Medulla oblongata (tissue), 1 donor: ENCODE data around the gene HCFC1.

Experiments
- DNase-seq: peaks from one replicate; pipeline ENCODE4 v3.0.0-alpha.2; 2015; ENCODE audit errors: extremely low spot score

Gene HCFC1

DNA sequence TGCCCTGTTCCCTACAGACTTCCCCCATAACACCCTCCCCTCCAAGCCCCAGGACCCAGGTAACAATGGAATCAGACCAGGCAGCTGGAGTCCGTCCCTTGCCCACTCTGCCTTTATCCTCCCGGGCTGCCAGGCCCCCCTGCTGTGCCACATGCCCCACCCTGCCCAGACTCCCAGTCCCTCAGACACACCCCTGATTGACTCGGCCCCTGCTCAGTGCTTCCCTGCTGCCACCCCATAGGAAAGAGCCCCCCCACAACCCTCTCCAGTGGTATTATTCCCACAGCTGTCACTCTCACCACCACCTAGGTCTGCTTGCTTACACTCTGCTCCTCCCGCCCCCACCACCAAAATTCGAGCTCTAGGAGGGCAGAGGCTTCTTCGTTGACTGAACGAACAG, 32.0 kb downstream of the HCFC1 start:
- DNase-seq: no peak

DNA sequence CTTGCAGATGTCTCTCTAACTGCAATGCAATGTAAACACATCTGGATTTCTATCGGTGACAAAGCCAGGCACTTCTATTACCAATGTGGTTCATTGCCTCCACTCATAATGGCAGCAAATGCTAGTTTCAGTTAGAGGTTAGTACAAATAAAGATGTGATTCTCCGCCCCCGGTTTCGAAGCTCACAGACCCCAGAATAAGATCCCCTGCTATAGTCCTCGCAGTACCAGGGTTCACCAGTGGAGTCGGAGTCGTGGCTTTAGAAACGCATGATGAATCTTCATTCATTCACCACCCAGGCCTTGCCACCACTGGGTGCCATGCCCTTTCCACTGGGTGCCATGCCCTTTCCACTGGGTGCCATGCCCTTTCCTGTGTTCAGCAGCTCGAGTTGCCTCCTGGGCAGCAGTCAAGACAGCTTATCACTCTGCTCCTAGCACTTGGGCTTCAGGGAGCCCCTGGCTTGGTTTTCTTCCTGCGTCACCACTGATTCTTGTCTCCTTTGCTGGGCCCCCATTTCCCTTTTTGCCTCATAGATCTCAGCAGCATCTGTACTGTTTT, 33.3 kb downstream of the HCFC1 start:
- DNase-seq: no peak

DNA sequence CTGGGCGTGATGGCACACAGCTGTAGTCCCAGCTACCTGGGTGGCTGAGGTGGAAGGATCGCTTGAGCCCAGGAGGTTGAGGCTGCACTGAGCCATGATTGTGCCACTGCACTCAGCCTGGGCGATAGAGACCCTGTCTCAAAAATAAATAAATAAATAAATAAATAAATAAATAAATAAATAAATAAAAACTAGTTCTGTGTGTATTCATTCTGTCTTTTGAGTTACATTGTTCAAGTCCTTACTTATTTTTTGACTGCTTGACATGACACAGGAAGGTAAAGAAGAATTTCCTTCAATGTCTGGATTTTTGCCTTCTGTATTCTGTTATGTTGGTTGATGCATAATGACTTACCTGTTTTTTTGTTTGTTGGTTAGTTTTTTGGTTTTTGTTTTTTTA, 34.6 kb downstream of the HCFC1 start:
- no peak for DNase-seq

DNA sequence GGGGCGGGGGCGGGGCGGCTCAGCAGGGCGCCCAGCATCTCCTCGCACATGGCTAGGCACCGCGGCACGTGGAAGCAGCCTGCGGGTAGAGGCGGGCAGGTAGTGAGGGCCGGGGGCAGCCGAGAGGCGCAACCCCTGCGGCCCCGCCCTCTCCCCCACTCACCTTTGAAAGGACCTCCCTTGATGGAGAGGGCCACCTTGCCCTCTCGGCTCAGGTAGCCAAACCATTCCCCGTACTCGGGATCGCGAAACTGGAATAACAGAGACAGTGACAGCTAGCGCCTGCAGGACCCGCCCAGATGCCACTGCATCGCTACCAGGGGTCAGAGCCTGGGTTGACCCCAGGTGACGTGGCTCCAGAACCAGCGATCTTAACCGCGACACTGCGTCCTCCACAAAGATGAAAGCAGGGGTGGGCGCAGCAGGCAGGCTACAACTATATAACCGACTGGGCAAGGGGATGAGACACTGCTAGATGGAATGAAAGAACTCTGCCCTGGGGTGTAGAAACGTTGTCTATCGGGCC, 36.2 kb downstream of the HCFC1 start:
- no peak for DNase-seq

DNA sequence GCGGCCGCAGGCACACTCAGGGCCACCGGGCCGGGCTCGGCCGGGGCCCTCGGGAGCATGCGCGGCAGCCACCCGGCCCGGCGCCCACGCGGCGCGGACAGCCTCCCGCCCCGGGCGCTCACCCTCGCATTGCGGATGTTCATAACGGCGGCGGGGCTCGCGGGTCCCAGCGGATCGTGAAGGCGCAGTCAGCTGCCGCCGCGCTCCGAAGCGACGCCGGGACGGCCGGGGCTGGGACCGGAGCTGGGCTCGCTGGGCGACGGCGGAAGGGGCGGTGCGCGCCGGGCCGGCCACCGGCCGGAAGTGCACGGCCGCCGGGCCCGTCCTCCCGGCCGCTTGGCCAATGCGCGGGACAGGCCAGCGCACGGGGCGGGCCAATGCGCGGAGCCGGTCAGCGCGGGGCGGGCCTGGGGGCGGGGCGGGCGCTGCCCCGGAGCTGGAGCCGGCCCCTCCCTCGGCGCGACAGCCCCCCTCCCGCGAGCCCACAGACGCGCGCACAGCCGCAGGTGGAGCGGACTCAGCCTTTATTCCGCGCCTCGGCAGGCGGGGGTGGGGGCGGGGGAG, 36.8 kb downstream of the HCFC1 start, which contains the start of gene NAA10:
TSS of gene NAA10 (minus strand) at position 276 of the 564 bp plus-strand sequence. CDS start at position 143, 133 bp downstream.
- peak; percentile 58 for DNase-seq

DNA sequence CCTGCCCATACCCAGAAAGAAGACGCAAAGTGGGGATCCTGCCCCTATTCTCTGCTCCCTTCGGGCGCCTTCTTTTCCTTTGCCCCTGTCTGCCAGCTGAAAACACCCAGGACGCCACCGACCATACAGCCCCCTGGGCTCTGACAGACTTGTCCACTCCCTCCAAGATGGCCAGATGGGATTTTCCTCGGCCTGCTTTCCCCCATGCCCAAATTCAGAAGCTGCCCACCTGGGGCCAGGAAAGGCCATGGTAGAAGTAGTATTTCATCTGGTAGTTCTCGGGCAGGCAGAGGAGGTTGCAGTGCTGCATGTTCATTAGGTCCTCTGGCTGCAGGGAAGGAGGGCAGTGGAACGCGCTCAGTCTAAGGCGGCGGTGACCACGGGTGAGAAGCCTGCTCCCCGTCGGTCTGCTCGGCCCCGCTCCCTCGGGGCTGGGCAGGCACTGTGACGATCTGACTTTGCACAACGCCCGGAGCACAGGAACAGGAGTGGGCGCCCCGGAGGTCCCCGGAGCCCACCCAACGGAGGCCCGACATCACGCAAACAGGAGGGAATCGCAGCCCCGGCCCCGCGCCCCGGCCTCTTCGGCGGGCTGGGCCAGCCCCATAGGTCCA, 37.4 kb downstream of the HCFC1 start:
- no peak for DNase-seq

DNA sequence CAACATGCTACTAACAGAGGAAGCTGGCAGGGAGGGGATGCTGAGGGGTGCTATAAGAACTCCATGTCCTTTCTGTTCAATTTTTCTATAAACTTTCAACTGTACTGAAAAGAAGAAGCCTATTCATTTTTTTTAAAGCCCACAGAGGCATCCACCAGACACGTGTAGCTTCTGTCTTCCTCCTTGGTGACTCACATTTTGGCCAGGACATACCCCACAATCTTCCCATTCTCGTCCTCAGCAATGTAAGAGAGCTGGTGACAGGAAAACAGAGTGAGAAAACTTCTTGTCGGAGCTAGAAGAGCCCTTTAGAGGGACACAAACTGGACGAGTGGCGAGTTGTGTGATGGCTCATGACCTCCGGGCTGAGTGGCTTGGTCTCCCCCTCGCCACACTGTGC, 37.9 kb downstream of the HCFC1 start:
- DNase-seq: no peak

DNA sequence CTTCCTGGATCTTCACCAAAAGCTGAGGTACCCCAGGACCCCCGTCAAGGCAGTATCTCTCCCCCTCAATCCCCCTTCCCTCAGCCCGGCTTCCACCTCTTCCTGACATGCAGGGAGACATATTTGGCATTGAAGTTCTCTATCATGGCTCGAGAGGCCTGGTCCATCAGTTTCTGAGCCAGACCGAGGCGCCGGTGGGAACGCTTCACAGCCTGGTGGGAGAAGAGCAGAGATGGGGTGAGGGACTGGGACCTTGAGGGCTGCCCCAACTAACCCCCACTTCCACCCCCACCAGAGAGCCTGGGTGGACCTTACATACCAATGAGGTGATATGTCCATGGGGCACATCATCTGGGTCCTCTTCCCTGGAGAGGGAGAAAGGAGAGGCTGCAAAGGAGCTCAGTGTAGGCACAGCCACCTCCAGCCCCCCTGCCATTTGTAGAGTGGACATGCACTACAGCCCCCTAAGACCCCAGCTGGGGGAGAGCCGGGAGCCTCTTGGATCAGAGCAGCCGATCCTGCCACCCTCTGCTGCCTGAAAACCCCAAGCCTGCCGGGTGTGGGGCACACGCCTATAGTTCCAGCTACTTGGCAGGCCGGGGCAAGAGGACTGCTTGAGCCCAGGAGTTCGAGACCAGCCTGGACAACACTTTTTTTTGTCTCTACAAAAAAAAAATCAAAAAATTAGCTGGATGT, 39.2 kb downstream of the HCFC1 start:
- no peak for DNase-seq

DNA sequence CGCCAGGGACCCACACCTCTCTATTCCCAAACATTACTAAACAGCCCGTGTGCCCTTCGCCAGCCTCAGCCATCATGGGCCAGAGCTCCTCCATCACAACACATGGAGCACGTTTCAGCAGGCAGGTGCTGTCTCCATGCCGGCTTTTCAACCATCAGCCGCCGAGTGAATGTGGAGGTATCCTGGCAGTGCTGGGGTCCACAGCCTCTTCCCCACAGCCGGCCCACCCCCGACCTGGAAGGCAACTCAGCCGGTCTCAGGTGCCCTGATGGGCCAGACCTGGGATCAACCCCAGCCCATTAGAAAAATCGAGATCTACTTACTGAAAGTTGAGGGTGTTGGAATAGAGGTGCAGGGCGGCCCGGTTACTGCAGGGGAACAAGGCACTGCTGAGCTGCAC, 39.9 kb downstream of the HCFC1 start:
- DNase-seq: no peak

DNA sequence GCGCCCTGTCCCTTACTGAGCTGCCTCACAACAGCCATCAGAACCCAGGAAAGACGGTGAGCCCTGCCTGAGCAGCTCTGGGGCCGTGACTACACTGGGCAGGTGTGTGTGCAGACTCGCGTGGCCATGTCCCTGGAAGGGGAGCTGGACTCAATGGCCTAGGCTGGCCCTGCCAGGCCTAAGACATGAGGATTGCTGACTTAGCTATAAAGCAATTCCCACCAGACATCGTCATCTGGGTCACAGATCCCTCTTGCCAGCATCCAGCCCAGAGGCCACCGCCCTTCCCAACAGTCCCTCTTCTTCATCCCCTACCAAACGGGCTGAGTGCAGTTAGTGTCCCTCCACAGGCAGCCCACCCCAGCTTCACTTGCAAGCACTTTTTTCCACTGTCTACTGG, 40.5 kb downstream of the HCFC1 start:
- DNase-seq: no peak

DNA sequence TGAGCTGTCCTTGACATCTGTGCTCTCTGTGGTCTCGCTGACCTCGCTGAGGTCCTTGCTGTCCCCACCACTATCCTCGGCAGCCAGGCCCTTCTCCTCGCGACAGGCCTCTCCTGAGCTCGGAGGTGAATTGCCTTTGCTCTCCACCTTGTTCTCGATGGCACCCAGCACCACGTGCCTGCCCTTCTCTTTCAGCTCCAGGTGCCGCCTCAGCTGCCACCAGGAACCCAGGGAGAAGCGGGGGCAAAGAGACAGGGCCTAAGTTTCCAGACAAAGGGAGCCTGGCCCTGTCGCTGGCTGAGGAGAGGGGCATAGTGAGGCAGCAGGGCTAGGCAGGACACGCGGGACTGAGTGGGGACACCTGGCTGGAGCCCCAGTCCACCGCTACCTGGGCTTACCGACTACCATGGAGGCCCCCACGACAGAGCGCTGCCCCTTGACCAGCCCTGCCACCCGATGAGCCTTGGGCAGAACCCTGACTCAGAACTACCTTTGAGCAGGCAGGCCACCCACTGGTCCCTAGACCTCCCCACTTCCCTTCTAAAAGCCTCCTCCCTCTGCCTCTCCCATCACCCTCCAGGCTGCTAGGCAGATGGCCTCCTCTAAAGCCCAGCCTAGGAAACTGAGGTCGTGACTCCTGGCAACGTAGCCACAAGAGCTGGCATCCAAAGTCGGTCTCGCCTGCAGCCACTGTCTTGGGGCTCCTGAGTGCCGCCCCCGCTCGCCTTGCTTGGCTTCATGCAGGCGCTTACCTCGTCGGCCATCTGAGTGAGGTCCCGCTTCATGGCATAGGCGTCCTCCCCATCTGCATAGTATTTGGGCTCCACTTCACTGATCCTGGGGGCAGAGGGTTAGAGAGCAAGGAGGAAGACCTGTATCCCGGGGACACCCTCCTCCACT, 41.4 kb downstream of the HCFC1 start:
- DNase-seq: no peak

DNA sequence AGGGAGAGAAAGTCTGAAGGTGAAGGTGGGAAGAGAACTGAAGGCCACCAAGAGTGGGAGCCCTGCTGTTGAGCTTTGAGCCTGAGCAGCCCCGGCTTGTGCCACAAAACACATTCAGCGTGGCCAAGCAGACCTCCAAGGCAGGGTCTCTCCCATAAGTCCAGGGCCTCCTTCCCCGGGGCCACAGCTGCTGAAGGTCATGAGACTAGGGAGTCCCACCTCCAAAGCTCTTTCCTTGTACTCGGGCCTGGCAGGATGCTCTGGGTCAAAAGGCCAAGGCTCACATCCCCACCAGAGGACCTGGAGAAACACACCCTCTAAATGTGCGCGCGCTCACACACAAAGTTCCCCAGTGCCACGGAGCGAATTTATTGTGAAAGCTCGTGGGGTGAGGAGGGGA, 42.0 kb downstream of the HCFC1 start:
- DNase-seq: no peak

DNA sequence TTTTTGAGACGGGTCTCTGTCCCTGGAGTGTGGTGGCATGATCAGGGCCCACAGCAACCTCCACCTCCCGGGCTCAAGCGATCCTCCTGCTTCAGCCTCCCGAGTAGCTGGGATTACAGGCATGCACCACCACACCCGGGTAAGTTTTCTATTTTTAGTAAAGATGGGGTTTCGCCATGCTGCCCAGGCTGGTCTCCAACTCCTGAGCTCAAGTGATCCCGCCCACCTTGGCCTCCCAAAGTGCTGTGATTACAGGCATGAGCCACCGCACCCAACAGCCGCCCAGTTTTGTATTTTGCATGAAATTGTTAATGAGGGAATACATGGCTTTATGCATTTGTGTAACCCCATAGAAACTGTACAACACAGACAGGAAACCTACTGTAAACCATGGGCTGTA, 42.8 kb downstream of the HCFC1 start:
- no peak for DNase-seq

DNA sequence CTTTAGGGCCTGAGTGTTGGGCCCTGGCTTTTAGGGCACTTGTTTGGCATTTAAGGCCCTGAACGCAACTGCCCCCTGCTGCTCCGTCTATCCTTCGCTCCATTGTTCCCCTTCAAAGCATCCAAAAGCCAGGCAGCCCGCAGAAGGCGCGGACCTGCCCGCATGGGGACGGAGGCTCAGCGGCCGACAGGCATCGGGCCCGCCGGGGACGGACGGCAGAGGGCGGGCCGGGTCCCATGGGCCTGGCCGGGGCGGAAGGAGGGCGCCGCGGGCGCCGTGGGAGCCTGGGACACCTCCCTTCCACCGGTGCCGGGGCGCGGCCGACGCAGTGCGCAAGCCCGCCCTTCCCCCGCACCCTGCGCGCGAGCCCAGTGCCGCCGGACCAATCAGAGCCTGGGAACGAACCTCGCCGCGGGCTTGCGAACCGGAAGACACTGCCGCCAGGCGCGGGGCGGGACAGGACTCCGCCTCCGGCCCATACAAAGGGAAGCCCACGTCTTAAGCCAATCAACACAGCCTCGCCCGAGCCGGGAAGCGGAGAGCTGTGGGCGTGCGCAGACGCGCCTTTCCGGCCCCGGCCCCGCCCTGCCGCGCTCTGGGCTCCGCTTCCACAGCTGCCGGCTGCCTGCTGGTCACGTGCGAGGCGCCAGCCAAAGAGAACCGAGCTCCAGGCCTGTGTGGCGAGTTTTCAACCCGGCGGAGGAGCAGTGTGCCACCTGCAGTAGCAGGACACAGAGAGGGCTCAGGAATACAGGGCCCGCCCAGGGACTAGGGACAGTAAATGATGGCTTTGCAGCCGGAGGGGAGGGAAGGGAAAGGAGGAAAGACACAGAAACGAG, 43.5 kb downstream of the HCFC1 start:
- DNase-seq: peak; percentile 95

DNA sequence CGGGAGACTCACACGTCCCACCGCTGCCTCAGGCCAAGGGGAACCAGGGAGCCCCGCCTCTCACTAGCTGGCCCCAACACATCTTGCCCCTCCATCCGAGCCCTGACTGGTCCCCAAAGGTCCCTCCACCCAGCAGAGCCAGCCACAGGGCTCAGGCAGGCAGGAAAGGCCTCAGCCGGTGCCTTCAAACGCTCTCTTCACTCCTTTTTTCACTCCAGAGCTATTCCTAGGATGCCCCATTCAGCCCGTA, 44.0 kb downstream of the HCFC1 start:
- no peak for DNase-seq

DNA sequence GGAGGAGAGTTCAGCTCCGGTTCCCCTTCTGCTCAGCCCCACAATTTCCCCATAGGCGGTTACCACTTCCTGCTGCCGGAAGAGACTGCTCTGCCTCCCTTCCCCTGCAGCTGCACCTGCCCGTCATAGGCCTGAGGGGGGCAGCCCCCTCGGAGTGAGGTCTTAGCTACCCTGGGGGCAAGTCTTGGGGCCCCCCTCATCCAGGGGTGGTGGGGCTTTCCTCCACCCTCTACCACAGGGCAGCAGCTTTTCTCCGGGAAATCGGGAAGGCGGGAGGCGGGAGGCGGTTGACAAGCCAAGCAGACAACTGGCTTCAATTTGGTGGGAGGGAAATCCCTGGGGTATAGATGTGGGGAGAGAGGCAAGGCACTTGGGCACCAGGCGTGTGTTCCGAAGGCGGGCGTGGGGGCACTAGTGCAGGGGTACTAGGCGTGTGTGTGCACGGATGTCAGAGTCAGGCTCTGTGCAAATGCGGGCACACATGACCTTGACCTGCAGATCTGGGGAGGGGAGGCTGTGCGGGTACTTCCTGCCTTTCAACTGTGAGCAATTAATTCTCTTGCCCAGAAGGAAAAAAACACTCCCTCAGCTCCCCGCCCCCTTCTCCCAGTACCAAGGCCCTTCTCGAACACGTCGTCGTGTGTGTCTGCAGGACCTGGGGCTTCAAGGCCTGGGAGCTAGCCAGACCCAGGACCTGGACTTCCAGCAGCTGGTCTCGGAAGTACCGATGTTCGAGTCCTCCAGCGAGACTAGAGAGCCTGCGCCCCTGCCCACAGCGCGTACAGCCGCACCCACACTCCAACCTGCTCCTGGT, 44.6 kb downstream of the HCFC1 start:
- peak; percentile 50 for DNase-seq

DNA sequence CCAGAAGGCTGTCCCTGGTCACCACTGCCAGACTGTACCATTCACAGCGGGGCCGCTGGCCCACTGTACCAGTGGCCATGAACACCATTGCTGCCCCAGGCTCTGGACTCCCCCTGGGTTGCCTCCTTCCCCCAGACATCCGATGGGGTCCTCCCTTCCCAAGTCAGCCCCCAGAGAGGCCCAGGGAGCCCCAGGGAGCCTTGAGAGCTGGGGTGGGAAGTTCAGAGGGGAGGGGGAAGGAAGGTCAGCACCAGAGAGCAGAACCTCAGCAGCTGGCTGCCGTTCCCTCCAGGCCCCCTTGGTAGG, 45.1 kb downstream of the HCFC1 start:
- DNase-seq: no peak

DNA sequence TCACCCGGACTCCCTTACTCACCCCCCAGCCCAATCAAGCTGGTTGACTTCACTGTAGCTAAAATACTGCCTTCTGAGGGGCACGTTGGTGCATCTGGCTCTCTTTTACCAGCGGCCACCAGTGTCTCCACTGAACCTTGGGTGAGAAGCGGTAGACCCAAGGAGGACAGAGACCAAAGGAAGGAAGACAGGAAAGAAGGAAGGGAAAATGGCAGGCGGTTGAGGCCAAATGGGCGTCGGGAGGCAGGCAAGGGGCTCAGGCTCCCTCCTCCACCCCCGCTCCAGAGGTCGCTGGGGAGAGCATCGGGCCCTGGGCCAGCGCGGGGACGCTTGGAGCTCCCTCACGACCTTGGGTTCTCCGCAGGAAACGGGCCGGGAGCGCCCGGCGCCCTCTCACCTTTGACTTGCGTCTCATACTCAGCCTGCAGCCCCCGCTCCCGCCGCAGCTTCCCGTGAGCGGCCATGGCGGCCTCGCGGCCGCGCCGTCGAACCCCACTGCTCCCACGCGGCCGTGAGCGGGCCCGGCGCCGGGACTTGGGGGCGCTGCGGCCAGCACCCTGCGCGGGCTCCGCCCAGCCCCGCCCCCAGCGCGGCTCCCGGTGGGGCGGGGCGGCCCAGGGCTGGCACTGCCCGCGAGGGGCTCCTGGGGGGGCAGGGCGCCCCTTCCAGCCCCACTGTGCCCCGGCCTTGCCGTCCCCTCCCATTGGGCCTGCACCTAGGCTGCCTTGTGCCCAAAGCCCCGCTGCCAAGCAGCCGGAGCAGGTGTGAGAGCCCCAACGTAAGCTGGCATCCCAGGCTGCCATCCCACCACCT, 45.7 kb downstream of the HCFC1 start, which contains the start of gene ARHGAP4:
TSS of gene ARHGAP4 (minus strand) at position 526 of the 813 bp plus-strand sequence. CDS start at position 464, 62 bp downstream.
- no peak for DNase-seq

DNA sequence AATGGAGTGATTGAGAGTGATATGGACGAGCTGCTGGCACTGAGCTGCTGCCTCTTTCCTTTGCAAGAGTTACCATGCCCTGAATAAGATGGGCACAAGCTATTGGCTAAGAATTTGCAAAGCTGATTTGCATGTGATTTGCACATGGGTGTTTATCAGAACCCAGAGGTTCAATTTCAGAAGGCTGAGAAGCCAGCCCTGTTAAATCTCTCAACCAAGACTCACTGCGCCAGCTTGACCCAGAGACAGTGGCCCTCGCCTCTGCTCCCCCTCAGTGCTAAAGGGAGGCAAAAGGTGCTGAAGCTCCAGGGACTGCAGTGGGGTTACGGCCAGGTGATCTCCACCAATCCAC, 46.3 kb downstream of the HCFC1 start:
- no peak for DNase-seq
